WTC11 (cell line): ENCODE measurements around the gene CMBL. TPM values are rescaled to one million over a fixed set of nuclear protein-coding genes. Genes with fewer than 3 reads are reported as not detected.

ENCODE experiments used
- ATAC-seq: fragments of 200-7000 bp; cut with Tn5 transposase; 2 replicates; pipeline ENCODE4 v1.10.0; 2021; ENCODE audit warnings: mild to moderate bottlenecking, moderate library complexity
- CTCF ChIA-PET: fragments of 300-600 bp; sonication (Branson Sonifier 250); formaldehyde crosslinking; loops from one replicate; lab custom pipeline; 2021; ENCODE audit warnings: antibody characterized with exemption; lab: Charles Lee
- POLR2A ChIA-PET: fragments of 350-600 bp; sonication (Branson Sonifier 250); formaldehyde crosslinking; loops from one replicate; lab custom pipeline; 2021; ENCODE audit warnings: antibody characterized with exemption; lab: Charles Lee
- DNase-seq: peaks from one replicate; pipeline ENCODE4 v3.0.0; 2021; ENCODE audit warnings: low spot score
- H3K27ac Mint-ChIP-seq: 2 replicates; pipeline ENCODE4 v1.8.0; 2021; ENCODE audit warnings: mixed read lengths
- H3K27me3 Mint-ChIP-seq: 2 replicates; pipeline ENCODE4 v1.8.0; 2021; ENCODE audit warnings: low read depth, mild to moderate bottlenecking, moderate library complexity, mixed read lengths
- H3K36me3 Mint-ChIP-seq: 2 replicates; pipeline ENCODE4 v1.8.0; 2021; ENCODE audit warnings: mixed read lengths
- H3K4me1 Mint-ChIP-seq: 2 replicates; pipeline ENCODE4 v1.8.0; 2022; ENCODE audit warnings: mixed read lengths
- H3K4me3 Mint-ChIP-seq: 2 replicates; pipeline ENCODE4 v1.8.0; 2021; ENCODE audit warnings: mild to moderate bottlenecking, moderate library complexity, mixed read lengths
- H3K9me3 Mint-ChIP-seq: 2 replicates; pipeline ENCODE4 v1.8.0; 2021; ENCODE audit warnings: mixed read lengths
- AR ChIP-seq: fragments of 250-450 bp; sonication (Bioruptor Pico); IDR thresholded peaks from 2 replicates; pipeline ENCODE4 v1.9.0; 2021; ENCODE audit warnings: mild to moderate bottlenecking
- ARID4B ChIP-seq: sonication (generic); formaldehyde crosslinking; IDR thresholded peaks from 2 replicates; pipeline ENCODE4 v1.8.0; 2023; ENCODE audit warnings: missing genetic modification reagents, mild to moderate bottlenecking, borderline replicate concordance
- ATF1 ChIP-seq: sonication (generic); formaldehyde crosslinking; IDR thresholded peaks from 2 replicates; pipeline ENCODE4 v1.8.1; 2023; ENCODE audit warnings: mild to moderate bottlenecking, moderate library complexity, missing genetic modification reagents
- ATF6 ChIP-seq: sonication (generic); formaldehyde crosslinking; IDR thresholded peaks from 2 replicates; pipeline ENCODE4 v1.8.1; 2023; ENCODE audit warnings: mild to moderate bottlenecking, missing genetic modification reagents
- CREM ChIP-seq: sonication (generic); formaldehyde crosslinking; IDR thresholded peaks from 2 replicates; pipeline ENCODE4 v1.8.1; 2022; ENCODE audit warnings: mild to moderate bottlenecking, missing genetic modification reagents, moderate library complexity
- E2F4 ChIP-seq: sonication (generic); formaldehyde crosslinking; IDR thresholded peaks from 2 replicates; pipeline ENCODE4 v1.8.1; 2022; ENCODE audit warnings: low read depth, mild to moderate bottlenecking, moderate library complexity, missing genetic modification reagents, borderline replicate concordance
- ELF4 ChIP-seq: sonication (generic); formaldehyde crosslinking; IDR thresholded peaks from 2 replicates; pipeline ENCODE4 v1.8.1; 2022; ENCODE audit warnings: low read depth, mild to moderate bottlenecking, moderate library complexity, missing genetic modification reagents
- ERG ChIP-seq: fragments of 250-450 bp; sonication (Bioruptor Pico); IDR thresholded peaks from 2 replicates; pipeline ENCODE4 v1.8.0; 2021; ENCODE audit warnings: mild to moderate bottlenecking
- FOXJ3 ChIP-seq: sonication (generic); formaldehyde crosslinking; IDR thresholded peaks from 2 replicates; pipeline ENCODE4 v1.9.0; 2021; ENCODE audit warnings: missing genetic modification reagents, mild to moderate bottlenecking, borderline replicate concordance
- GABPB1 ChIP-seq: sonication (generic); formaldehyde crosslinking; IDR thresholded peaks from 2 replicates; pipeline ENCODE4 v1.8.1; 2023; ENCODE audit warnings: mild to moderate bottlenecking, missing genetic modification reagents
- HMGXB4 ChIP-seq: sonication (generic); formaldehyde crosslinking; IDR thresholded peaks from 2 replicates; pipeline ENCODE4 v1.8.1; 2023; ENCODE audit warnings: mild to moderate bottlenecking, moderate library complexity, missing genetic modification reagents
- NFYB ChIP-seq: sonication (generic); formaldehyde crosslinking; conservative IDR thresholded peaks from 2 replicates; pipeline ENCODE4 v1.8.0; 2022; ENCODE audit warnings: low read depth, missing genetic modification reagents
- PRRX2 ChIP-seq: fragments of 250-450 bp; sonication (Bioruptor Pico); IDR thresholded peaks from 2 replicates; pipeline ENCODE4 v1.8.0; 2021; ENCODE audit warnings: mild to moderate bottlenecking
- ZBTB43 ChIP-seq: sonication (generic); formaldehyde crosslinking; IDR thresholded peaks from 2 replicates; pipeline ENCODE4 v1.8.1; 2023; ENCODE audit warnings: mild to moderate bottlenecking, missing genetic modification reagents
- ZNF121 ChIP-seq: sonication (generic); formaldehyde crosslinking; IDR thresholded peaks from 2 replicates; pipeline ENCODE4 v1.8.0; 2023; ENCODE audit warnings: missing genetic modification reagents
- ZNF317 ChIP-seq: sonication (generic); formaldehyde crosslinking; IDR thresholded peaks from 2 replicates; pipeline ENCODE4 v1.8.1; 2023; ENCODE audit warnings: low read depth, mild to moderate bottlenecking, moderate library complexity, missing genetic modification reagents, borderline replicate concordance
- ZNF396 ChIP-seq: fragments of 250-450 bp; sonication (Bioruptor Pico); IDR thresholded peaks from 2 replicates; pipeline ENCODE4 v1.8.0; 2021; ENCODE audit warnings: mild to moderate bottlenecking, moderate library complexity, borderline replicate concordance
- ZNF416 ChIP-seq: fragments of 250-450 bp; sonication (Bioruptor Pico); IDR thresholded peaks from 2 replicates; pipeline ENCODE4 v1.9.0; 2021; ENCODE audit warnings: mild to moderate bottlenecking, inconsistent platforms
- ZSCAN18 ChIP-seq: fragments of 250-450 bp; sonication (Bioruptor Pico); IDR thresholded peaks from 2 replicates; pipeline ENCODE4 v2.1.2; 2022; ENCODE audit warnings: mild to moderate bottlenecking, moderate library complexity
- total RNA-seq: library from RNA; stranded (reverse); gene quantifications from 3 replicates; pipeline ENCODE4 v1.2.3, GENCODE V29; 2021

Gene CMBL
- total RNA-seq, 1 experiment from 2014 or later, result 34.0 TPM

GRCh38 chr5:10295619-10296326 is 11.9 kb downstream of the CMBL start:
- Mint-ChIP-seq H3K36me3 (peaks cover 30% of the 10 kb centered on the region), H3K27ac (no peak overlapping the region), H3K4me1 (peaks cover 16% of the 10 kb centered on the region), H3K27me3 (no peaks in the 10 kb centered on the region), H3K4me3 (no peak overlapping the region), H3K9me3 (peaks cover 21% of the 10 kb centered on the region)
- ChIA-PET CTCF (interaction anchor here (1.2 kb wide), 1 partner anchor 12 kb away, joined by 7 read pairs; no protein-coding TSS in a partner anchor), POLR2A (no interaction called here)
- ATAC-seq, result no peak
- TF ChIP-seq ZNF317 (CRISPR knock-in tag), result no peak
- TF ChIP-seq E2F4, result no peak
- TF ChIP-seq ARID4B, result no peak
- TF ChIP-seq ZBTB43 (CRISPR knock-in tag), result no peak
- no peak for TF ChIP-seq ZNF396
- no peak for TF ChIP-seq FOXJ3
- TF ChIP-seq AR (CRISPR knock-in tag), result no peak
- no peak for TF ChIP-seq ERG (CRISPR knock-in tag)
- no peak for TF ChIP-seq ZSCAN18 (CRISPR knock-in tag)
- TF ChIP-seq PRRX2 (CRISPR knock-in tag), result no peak
- no peak for TF ChIP-seq GABPB1 (CRISPR knock-in tag)
- no peak for TF ChIP-seq ATF1 (CRISPR knock-in tag)
- no peak for TF ChIP-seq ELF4
- TF ChIP-seq ATF6 (CRISPR knock-in tag), result no peak
- TF ChIP-seq NFYB (CRISPR knock-in tag), result no peak
- TF ChIP-seq CREM (CRISPR knock-in tag), result no peak
- TF ChIP-seq ZNF416, result no peak
- no peak for TF ChIP-seq ZNF121
- TF ChIP-seq HMGXB4 (CRISPR knock-in tag), result no peak
- DNase-seq, result no peak
